Upper lobe of left lung (tissue), 6 donors: ENCODE results near the gene A1CF. TPM values are rescaled to one million over a fixed set of nuclear protein-coding genes. Genes with fewer than 3 reads are reported as not detected.

ENCODE experiments used
- ATAC-seq, 2 donors: fragments of 200-7000 bp; cut with Tn5 transposase; one replicate each; pipeline ENCODE4 v1.9.1; 2022; ENCODE audit warnings: mild to moderate bottlenecking in 2 of 2, moderate library complexity in 2 of 2; ENCODE audit not compliant: low FRiP score in 2 of 2
- DNase-seq, 2 donors: peaks; one replicate each; pipeline ENCODE4 v3.0.0-alpha.2; 2019 to 2020
- H3K27ac ChIP-seq, 4 donors: fragments of 200-600 bp; sonication (generic); one replicate each; pipeline ENCODE4 v1.5.1; 2016 to 2019
- H3K27me3 ChIP-seq, 4 donors: fragments of 200-600 bp; sonication (generic); one replicate each; pipeline ENCODE4 v1.5.1; 2017 to 2019
- H3K36me3 ChIP-seq, 4 donors: fragments of 200-600 bp; sonication (generic); one replicate each; pipeline ENCODE4 v1.5.1; 2016 to 2019
- H3K4me1 ChIP-seq, 4 donors: fragments of 200-600 bp; sonication (generic); one replicate each; pipeline ENCODE4 v1.5.1; 2018 to 2019
- H3K4me3 ChIP-seq, 4 donors: fragments of 200-600 bp; sonication (generic); one replicate each; pipeline ENCODE4 v1.5.1; 2017 to 2019; ENCODE audit warnings: mild to moderate bottlenecking in 2 of 4, moderate library complexity in 1 of 4
- H3K9me3 ChIP-seq, 4 donors: fragments of 200-600 bp; sonication (generic); one replicate each; pipeline ENCODE4 v1.5.1; 2018 to 2019
- CTCF ChIP-seq, 6 experiments: fragments of 450-650 bp in 4 of 6; fragments of 200-600 bp in 2 of 6; sonication (generic) in 2 of 6; IDR thresholded peaks; one replicate each; pipeline ENCODE4 v1.5.1; 2016 to 2019; ENCODE audit warnings: antibody characterized with exemption in 6 of 6
- EP300 ChIP-seq, 4 donors: sonication (generic); formaldehyde crosslinking; IDR thresholded peaks; one replicate each; pipeline ENCODE4 v1.5.1; 2017; ENCODE audit warnings: antibody characterized with exemption in 4 of 4, control low read depth in 2 of 4
- POLR2A ChIP-seq, 4 donors: fragments of 450-650 bp; IDR thresholded peaks; one replicate each; pipeline ENCODE4 v1.5.1; 2016 to 2017; ENCODE audit warnings: antibody characterized with exemption in 4 of 4, mild to moderate bottlenecking in 2 of 4
- POLR2AphosphoS5 ChIP-seq, 2 donors: sonication (generic); formaldehyde crosslinking; IDR thresholded peaks; one replicate each; pipeline ENCODE4 v1.5.1; 2017; ENCODE audit warnings: antibody characterized with exemption in 2 of 2
- WGBS, 2 donors: methylation state at CpG; one replicate each; pipeline ENCODE4 v1.1.5; 2017 to 2018; 5-methylcytosine and 5-hydroxymethylcytosine counted together
- total RNA-seq, 6 donors: library from RNA; depleted of rRNA in 4 of 6; stranded (reverse); fragments of >200 nt in 4 of 6; gene quantifications; one replicate each; pipeline versions ENCODE4 v1.1.0 to v1.2.1, GENCODE V29; 2016 to 2021
- donor health status: DM: no; HTN: no; CAD: no; lungs with moderate emphysema.
- donor health status: DM: no; HTN: yes; CAD: no; lungs with severe emphysema.

Gene A1CF
- total RNA-seq, 6 donors from 2014 or later = 0.17 to 0.40 TPM; not detected in 4

- WGBS, 2 donors = 91 to 92% methylated on average over 1 of the region's 1 CpG
- ATAC-seq = no peak
- H3K9me3 ChIP-seq = no peaks in the 10 kb centered on the region
These were observed 38.7 kb downstream of the A1CF start for GRCh38 chr10:50846753-50847152.

DNA sequence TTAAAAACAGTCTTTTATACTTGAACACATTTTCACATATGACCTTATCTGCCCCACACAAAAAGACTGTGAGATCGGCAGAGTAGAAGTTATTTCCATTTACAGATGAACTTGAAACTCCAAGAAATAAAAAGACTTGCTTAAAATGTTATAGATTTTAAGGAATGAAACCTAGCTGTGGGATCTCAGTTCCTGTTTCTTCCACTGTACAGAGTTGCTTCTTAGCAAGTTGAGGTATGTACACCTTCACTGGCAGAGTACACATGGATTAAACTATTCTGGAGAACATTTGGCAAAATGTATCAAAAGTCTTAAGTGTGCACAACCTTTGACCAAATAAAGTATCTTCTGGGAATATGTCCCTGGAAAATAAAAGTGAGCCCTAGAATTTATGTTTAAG lies 48.3 kb downstream of the A1CF start:
- TF ChIP-seq CTCF (IDR thresholded peaks at IDR 0.05) = no peak
- no peaks in the 10 kb centered on the region for H3K9me3 ChIP-seq
- H3K4me1 ChIP-seq = no peaks in the 10 kb centered on the region
- ATAC-seq = no peak
- no peak overlapping the region for H3K27ac ChIP-seq
- no peak for DNase-seq
- no peak overlapping the region for H3K4me3 ChIP-seq
- no peaks in the 10 kb centered on the region for H3K27me3 ChIP-seq
- H3K36me3 ChIP-seq = no peaks in the 10 kb centered on the region
- 74 to 95% methylated on average over 1 of the region's 1 CpG for WGBS, 2 donors

More at GRCh38 chr10:50846753-50847152, 38.7 kb downstream of the A1CF start:
- Histone ChIP-seq H3K4me1 (no peaks in the 10 kb centered on the region), H3K27ac (no peak overlapping the region), H3K4me3 (no peak overlapping the region), H3K36me3 (no peaks in the 10 kb centered on the region), H3K27me3 (no peaks in the 10 kb centered on the region)
- DNase-seq = no peak
- no peak for TF ChIP-seq CTCF (IDR thresholded peaks at IDR 0.05)
- TF ChIP-seq EP300 (IDR thresholded peaks at IDR 0.05) = no peak
- TF ChIP-seq POLR2A (IDR thresholded peaks at IDR 0.05) = no peak
- TF ChIP-seq POLR2AphosphoS5 (IDR thresholded peaks at IDR 0.05) = no peak

GRCh38 chr10:50832171-50832751 lies 53.2 kb downstream of the A1CF start:
- TF ChIP-seq CTCF (IDR thresholded peaks at IDR 0.05) = no peak
- ATAC-seq (no peak), DNase-seq (no peak)
- Histone ChIP-seq H3K9me3 (no peaks in the 10 kb centered on the region), H3K36me3 (no peaks in the 10 kb centered on the region), H3K27me3 (no peaks in the 10 kb centered on the region), H3K4me3 (no peak overlapping the region), H3K27ac (no peak overlapping the region), H3K4me1 (no peaks in the 10 kb centered on the region)
- WGBS, 2 donors = 64 to 66% methylated on average over 3 of the region's 3 CpGs

- Histone ChIP-seq H3K9me3 (no peaks in the 10 kb centered on the region), H3K27me3 (no peaks in the 10 kb centered on the region), H3K4me3 (no peak overlapping the region), H3K4me1 (no peaks in the 10 kb centered on the region), H3K27ac (no peak overlapping the region), H3K36me3 (no peaks in the 10 kb centered on the region)
- DNase-seq = no peak
- TF ChIP-seq CTCF (IDR thresholded peaks at IDR 0.05) (no peak), EP300 (IDR thresholded peaks at IDR 0.05) (no peak), POLR2AphosphoS5 (IDR thresholded peaks at IDR 0.05) (no peak), POLR2A (IDR thresholded peaks at IDR 0.05) (no peak)
- no peak for ATAC-seq
- WGBS, 2 donors = 95% methylated on average over 1 of the region's 1 CpG
These were observed 55.4 kb downstream of the A1CF start for GRCh38 chr10:50830066-50830465.

- H3K9me3 ChIP-seq = no peaks in the 10 kb centered on the region
These were observed 60.6 kb downstream of the A1CF start for GRCh38 chr10:50824782-50825181.

More at GRCh38 chr10:50824782-50825181, 60.6 kb downstream of the A1CF start:
- DNase-seq (no peak), ATAC-seq (no peak)
- Histone ChIP-seq H3K27ac (no peak overlapping the region), H3K4me1 (no peaks in the 10 kb centered on the region), H3K4me3 (no peak overlapping the region), H3K27me3 (no peaks in the 10 kb centered on the region), H3K36me3 (no peaks in the 10 kb centered on the region)
- no peak for TF ChIP-seq POLR2AphosphoS5 (IDR thresholded peaks at IDR 0.05)
- no peak for TF ChIP-seq POLR2A (IDR thresholded peaks at IDR 0.05)
- TF ChIP-seq EP300 (IDR thresholded peaks at IDR 0.05) = no peak
- no peak for TF ChIP-seq CTCF (IDR thresholded peaks at IDR 0.05)
- 71 to 73% methylated on average over 1 of the region's 1 CpG for WGBS, 2 donors
